ENCODE data around the gene YTHDF1. TPM values are rescaled to one million over a fixed set of nuclear protein-coding genes. Genes with fewer than 3 reads are reported as not detected.

YTHDF1 gene
- total and polyA plus RNA-seq, 4 donors: 20.9 to 45.9 (median 34.2) TPM

DNA sequence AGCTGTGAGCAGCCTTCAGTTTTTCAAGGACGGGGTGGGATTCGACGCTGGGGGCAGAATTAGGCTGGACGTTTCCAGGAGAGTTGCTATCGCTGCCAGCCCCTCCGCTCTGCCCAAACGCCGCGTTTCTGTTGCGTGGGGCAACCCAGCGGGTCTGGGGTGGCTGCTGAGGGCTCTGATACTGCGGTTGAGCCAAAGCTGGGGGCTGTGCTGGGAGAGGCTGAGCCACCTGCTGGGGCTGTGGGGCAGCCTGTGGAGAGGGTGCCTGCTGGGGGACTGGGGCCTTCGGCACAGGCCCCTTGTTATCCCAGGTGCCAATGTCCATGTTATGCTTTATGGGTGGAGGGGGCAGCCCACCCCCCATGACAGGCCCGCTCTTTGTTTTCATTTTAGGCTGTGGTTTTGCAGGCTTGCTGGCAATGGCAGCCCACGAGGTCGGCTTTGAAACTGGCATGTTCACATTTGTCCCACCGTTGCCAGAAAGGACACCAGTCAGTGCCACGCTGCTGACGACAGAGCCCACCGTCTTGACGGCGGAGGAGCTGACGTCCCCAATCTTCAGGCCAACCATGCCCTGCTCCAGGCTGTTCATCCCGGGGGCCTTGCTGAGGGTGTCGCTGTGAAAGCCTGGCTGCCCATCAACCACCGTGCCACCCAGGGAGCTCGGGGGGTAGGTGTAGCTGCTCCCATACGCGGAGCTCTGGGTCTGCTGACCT is 13.0 kb downstream of the YTHDF1 start:
- Histone ChIP-seq H3K9me3 (ENCODE audit: control insufficient read depth, insufficient read depth, low read length) (no peaks in the 10 kb centered on the region), H3K36me3 (ENCODE audit: control insufficient read depth, insufficient read depth, low read length) (peaks cover 91% of the 10 kb centered on the region), H3K4me1 (ENCODE audit: control insufficient read depth, insufficient read depth, low read length) (no peaks in the 10 kb centered on the region), H3K27me3 (ENCODE audit: control insufficient read depth, insufficient read depth, low read length) (no peaks in the 10 kb centered on the region), H3K27ac (ENCODE audit: low read depth, low read length) (no peak overlapping the region), H3K4me3 (ENCODE audit: low read depth, low read length) (no peak overlapping the region)
- 95% methylated on average over 29 of the region's 29 CpGs for WGBS (ENCODE audit: insufficient coverage)
- no peak for DNase-seq (ENCODE audit: low read depth in 4 of 6, low spot score in 6 of 6)

DNA sequence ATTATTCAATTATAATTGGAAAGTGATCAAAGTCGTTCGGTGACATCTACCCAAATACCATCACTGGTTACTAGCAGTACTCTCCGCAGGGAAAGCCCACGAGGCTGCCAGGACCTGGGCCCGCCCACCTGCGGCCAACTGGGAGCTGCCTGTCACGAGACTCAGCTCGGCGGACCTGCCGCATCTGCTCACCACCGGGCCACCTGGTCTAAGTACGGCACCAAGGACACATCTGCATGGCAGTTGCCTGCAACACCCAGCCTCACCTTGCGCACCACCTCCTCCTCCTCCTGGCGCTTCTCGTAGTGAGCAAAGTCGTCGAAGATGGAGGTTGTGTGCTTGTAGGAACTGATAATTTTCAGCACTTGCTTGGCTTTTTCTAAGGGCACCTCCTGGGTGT is 13.9 kb downstream of the YTHDF1 start:
- DNase-seq (ENCODE audit: low read depth in 4 of 6, low spot score in 6 of 6): no peak
- no peaks in the 10 kb centered on the region for H3K9me3 ChIP-seq (ENCODE audit: control insufficient read depth, insufficient read depth, low read length)
- no peaks in the 10 kb centered on the region for H3K4me1 ChIP-seq (ENCODE audit: control insufficient read depth, insufficient read depth, low read length)
- no peaks in the 10 kb centered on the region for H3K27me3 ChIP-seq (ENCODE audit: control insufficient read depth, insufficient read depth, low read length)
- H3K4me3 ChIP-seq (ENCODE audit: low read depth, low read length): no peak overlapping the region
- H3K36me3 ChIP-seq (ENCODE audit: control insufficient read depth, insufficient read depth, low read length): peaks cover 88% of the 10 kb centered on the region
- no peak overlapping the region for H3K27ac ChIP-seq (ENCODE audit: low read depth, low read length)
- WGBS (ENCODE audit: insufficient coverage): 88% methylated on average over 12 of the region's 17 CpGs

DNA sequence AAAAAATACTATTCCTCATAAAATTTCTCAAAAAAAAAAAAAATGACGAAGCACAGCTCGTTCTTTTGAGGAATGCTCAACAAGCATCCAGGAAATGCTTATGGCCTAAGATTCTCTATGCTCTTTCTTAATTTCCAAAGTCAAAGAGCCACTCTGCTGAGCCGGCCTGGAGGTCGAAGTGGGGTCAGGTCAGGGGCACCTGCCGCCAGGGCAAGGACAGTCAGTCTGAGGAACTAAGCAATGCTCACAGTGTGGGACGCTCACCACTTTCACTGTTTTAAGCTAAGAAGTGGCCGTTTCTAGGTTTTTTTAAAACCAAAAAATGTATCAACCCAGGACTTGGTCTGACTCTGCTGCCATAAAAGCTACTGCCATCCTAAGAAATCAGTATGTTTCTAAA is 17.3 kb downstream of the YTHDF1 start:
- H3K4me1 ChIP-seq (ENCODE audit: control insufficient read depth, insufficient read depth, low read length): no peaks in the 10 kb centered on the region
- H3K4me3 ChIP-seq (ENCODE audit: low read depth, low read length): no peak overlapping the region
- WGBS (ENCODE audit: insufficient coverage): 71% methylated on average over 4 of the region's 7 CpGs
- no peak overlapping the region for H3K27ac ChIP-seq (ENCODE audit: low read depth, low read length)
- no peak for DNase-seq (ENCODE audit: low read depth in 4 of 6, low spot score in 6 of 6)
- H3K36me3 ChIP-seq (ENCODE audit: control insufficient read depth, insufficient read depth, low read length): peaks cover 68% of the 10 kb centered on the region
- H3K9me3 ChIP-seq (ENCODE audit: control insufficient read depth, insufficient read depth, low read length): no peaks in the 10 kb centered on the region
- H3K27me3 ChIP-seq (ENCODE audit: control insufficient read depth, insufficient read depth, low read length): no peaks in the 10 kb centered on the region

DNA sequence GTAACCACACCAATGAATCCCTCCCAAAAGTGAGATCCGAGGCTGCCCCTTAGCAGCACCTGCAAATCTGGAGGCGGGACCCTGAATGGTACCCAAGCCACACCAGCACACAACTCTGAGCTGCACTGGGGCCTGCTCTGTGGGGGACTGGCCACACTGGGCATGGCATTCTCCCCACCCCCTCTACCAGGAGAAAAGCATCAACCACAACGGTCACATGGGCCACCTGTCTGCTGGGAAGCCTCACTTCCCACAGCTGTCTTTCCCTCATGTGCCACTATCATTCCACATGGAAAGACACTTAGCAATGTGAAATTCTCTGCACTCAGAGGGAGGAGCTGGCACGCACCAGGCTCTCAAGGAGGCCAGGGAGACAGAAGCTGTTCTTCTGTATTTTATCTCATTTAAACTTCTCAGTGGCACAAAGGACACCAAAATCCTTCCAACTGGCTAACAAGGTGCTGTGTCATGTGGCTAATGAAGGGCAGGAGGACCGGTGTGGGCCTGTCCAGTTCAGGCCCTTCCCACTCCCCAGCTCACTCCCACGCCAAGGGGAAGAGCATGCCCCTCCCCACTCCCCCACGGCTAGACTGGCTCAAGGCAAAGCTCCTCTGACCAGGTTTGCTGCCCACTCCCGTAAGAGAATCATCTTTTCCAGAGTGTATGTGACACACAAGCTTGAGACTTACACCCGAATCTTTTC is 19.0 kb downstream of the YTHDF1 start:
- H3K27me3 ChIP-seq (ENCODE audit: control insufficient read depth, insufficient read depth, low read length): no peaks in the 10 kb centered on the region
- H3K4me3 ChIP-seq (ENCODE audit: low read depth, low read length): no peak overlapping the region
- DNase-seq (ENCODE audit: low read depth in 4 of 6, low spot score in 6 of 6): no peak
- 66% methylated on average over 7 of the region's 9 CpGs for WGBS (ENCODE audit: insufficient coverage)
- H3K4me1 ChIP-seq (ENCODE audit: control insufficient read depth, insufficient read depth, low read length): no peaks in the 10 kb centered on the region
- H3K36me3 ChIP-seq (ENCODE audit: control insufficient read depth, insufficient read depth, low read length): peaks cover 58% of the 10 kb centered on the region
- H3K9me3 ChIP-seq (ENCODE audit: control insufficient read depth, insufficient read depth, low read length): no peaks in the 10 kb centered on the region
- no peak overlapping the region for H3K27ac ChIP-seq (ENCODE audit: low read depth, low read length)

DNA sequence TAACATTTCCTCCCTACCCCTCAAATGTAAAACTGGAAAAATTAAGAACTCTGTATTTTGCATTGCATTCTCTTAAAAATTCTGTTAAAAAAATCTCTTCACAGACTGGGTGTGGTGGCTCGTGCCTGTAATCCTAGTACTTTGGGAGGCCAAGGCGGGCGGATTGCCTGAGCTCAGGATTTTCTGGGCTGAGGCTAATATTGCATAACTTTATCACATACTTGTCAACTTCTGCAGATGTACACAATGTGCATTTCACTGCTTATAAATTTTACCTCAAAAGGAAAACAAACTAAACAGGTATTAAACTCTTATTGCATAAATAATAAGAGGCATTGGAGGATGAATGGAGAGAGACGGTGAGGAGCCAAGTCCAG is 21.1 kb downstream of the YTHDF1 start:
- Histone ChIP-seq H3K9me3 (ENCODE audit: control insufficient read depth, insufficient read depth, low read length) (no peaks in the 10 kb centered on the region), H3K4me3 (ENCODE audit: low read depth, low read length) (no peak overlapping the region), H3K36me3 (ENCODE audit: control insufficient read depth, insufficient read depth, low read length) (peaks cover 51% of the 10 kb centered on the region), H3K27me3 (ENCODE audit: control insufficient read depth, insufficient read depth, low read length) (no peaks in the 10 kb centered on the region), H3K4me1 (ENCODE audit: control insufficient read depth, insufficient read depth, low read length) (no peaks in the 10 kb centered on the region), H3K27ac (ENCODE audit: low read depth, low read length) (no peak overlapping the region)
- WGBS (ENCODE audit: insufficient coverage): no CpG with 5 or more reads among the region's 4 CpGs
- DNase-seq (ENCODE audit: low read depth in 4 of 6, low spot score in 6 of 6): no peak

DNA sequence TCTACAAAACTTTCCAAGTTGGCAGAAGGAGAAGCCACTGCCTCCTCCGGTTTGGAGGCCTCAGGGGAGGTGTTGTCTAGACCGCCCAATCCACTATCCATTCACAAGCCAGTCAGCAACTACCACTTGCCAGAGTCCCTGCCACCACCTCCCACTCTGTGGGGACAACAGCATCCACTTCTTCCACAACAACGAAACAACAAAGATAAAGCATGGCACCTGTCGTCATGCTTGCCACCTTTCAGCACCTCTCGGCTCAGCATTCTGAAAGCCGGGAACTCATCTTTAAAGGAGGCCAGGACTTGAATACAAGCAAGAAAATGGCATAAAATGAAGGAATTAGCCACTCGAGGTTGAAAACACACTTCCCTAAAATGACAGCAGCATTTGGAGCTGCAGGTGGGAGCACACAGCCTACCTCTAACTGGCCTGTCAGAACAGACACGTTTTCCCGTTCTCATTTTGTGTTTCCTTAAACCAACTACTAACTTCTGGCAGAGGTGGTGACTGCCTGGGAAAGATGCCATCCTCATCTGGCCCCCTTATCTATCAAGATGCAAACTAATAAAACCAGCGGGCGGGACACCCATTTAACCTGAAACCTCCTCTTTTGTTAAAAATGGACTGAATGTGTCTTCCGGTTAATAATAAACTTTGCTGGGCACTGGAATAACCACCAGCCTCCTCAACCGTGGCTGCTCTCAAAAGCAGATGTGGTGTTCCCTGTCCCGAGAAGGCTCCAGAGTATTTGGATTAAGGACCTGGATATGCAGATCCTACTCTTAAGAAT is 21.7 kb downstream of the YTHDF1 start:
- Histone ChIP-seq H3K9me3 (ENCODE audit: control insufficient read depth, insufficient read depth, low read length) (no peaks in the 10 kb centered on the region), H3K36me3 (ENCODE audit: control insufficient read depth, insufficient read depth, low read length) (peaks cover 46% of the 10 kb centered on the region), H3K27me3 (ENCODE audit: control insufficient read depth, insufficient read depth, low read length) (no peaks in the 10 kb centered on the region), H3K27ac (ENCODE audit: low read depth, low read length) (no peak overlapping the region), H3K4me3 (ENCODE audit: low read depth, low read length) (no peak overlapping the region), H3K4me1 (ENCODE audit: control insufficient read depth, insufficient read depth, low read length) (no peaks in the 10 kb centered on the region)
- WGBS (ENCODE audit: insufficient coverage): 84% methylated on average over 8 of the region's 14 CpGs
- no peak for DNase-seq (ENCODE audit: low read depth in 4 of 6, low spot score in 6 of 6)

DNA sequence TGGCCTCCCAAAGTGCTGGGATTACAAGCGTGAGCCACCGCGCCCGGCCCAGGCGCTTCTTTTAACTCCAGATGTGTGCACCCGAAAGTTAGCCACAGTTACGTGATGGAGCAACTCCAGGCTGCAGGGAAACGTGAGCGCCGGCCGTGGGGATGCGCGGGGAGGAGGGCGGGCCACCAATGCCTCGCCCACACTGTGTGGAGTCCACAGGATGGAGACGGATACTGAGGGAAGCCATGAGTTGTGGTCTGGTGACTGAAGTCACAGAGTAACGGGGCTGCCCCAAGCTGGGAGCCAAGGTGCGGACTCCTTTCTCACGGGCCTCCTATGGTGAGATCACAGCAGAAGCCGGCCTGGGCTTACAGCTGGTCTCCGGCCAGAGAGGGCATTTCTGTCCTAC is 23.2 kb downstream of the YTHDF1 start:
- peaks cover 46% of the 10 kb centered on the region for H3K36me3 ChIP-seq (ENCODE audit: control insufficient read depth, insufficient read depth, low read length)
- WGBS (ENCODE audit: insufficient coverage): 92% methylated on average over 21 of the region's 21 CpGs
- H3K9me3 ChIP-seq (ENCODE audit: control insufficient read depth, insufficient read depth, low read length): no peaks in the 10 kb centered on the region
- no peak overlapping the region for H3K27ac ChIP-seq (ENCODE audit: low read depth, low read length)
- peaks cover 3% of the 10 kb centered on the region for H3K4me1 ChIP-seq (ENCODE audit: control insufficient read depth, insufficient read depth, low read length)
- H3K4me3 ChIP-seq (ENCODE audit: low read depth, low read length): no peak overlapping the region
- DNase-seq (ENCODE audit: low read depth in 4 of 6, low spot score in 6 of 6): no peak
- no peaks in the 10 kb centered on the region for H3K27me3 ChIP-seq (ENCODE audit: control insufficient read depth, insufficient read depth, low read length)

DNA sequence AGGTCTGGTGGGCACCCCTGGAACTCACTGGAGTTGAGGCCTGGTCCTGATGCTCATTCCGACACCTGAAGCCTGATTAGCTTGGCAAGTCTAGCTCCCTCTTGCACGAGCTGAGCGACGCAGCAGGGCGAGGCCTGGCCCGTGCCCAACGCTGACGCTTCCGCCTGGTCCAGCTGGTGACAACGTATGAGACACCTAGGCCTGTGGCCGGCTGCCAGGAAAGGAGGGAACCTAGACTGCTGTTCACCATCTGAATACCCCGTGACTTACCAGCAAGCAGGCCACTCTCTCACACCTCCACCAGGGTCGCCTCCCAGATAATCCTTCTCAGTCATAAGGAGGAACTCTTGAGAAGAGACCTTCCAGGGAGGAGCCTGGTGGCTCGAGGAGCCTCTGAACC is 24.5 kb downstream of the YTHDF1 start:
- H3K27ac ChIP-seq (ENCODE audit: low read depth, low read length): no peak overlapping the region
- 76% methylated on average over 14 of the region's 14 CpGs for WGBS (ENCODE audit: insufficient coverage)
- DNase-seq (ENCODE audit: low read depth in 4 of 6, low spot score in 6 of 6): peak in 1 of 6 donors; percentile 43

DNA sequence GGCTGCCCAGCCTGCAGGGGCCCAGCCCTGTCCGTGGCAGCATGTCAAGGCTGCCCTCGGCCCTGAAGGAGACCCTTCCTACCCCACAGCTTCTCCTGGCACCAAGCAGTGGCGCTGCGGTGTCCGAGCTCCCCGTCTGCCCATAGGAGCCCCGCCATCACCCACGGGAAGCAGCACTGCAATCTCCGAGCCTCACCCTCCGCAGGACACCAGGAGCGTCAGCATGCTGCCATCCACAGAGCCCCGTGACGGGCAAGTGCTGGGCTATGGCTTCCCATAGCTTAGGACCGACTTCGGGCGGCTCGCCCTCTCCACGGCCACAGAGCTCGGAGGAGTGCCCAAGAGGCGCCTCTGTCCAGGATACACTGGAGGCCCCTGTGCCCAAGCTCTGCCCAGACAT is 25.1 kb downstream of the YTHDF1 start:
- H3K27me3 ChIP-seq (ENCODE audit: control insufficient read depth, insufficient read depth, low read length): no peaks in the 10 kb centered on the region
- no peak overlapping the region for H3K4me3 ChIP-seq (ENCODE audit: low read depth, low read length)
- H3K4me1 ChIP-seq (ENCODE audit: control insufficient read depth, insufficient read depth, low read length): peaks cover 3% of the 10 kb centered on the region
- H3K36me3 ChIP-seq (ENCODE audit: control insufficient read depth, insufficient read depth, low read length): peaks cover 36% of the 10 kb centered on the region
- no peak overlapping the region for H3K27ac ChIP-seq (ENCODE audit: low read depth, low read length)
- DNase-seq (ENCODE audit: low read depth in 4 of 6, low spot score in 6 of 6): no peak
- WGBS (ENCODE audit: insufficient coverage): 85% methylated on average over 20 of the region's 20 CpGs
- H3K9me3 ChIP-seq (ENCODE audit: control insufficient read depth, insufficient read depth, low read length): no peaks in the 10 kb centered on the region

More for the DNA sequence above, 24.5 kb downstream of the YTHDF1 start:
- no peak overlapping the region for H3K4me3 ChIP-seq (ENCODE audit: low read depth, low read length)
- H3K4me1 ChIP-seq (ENCODE audit: control insufficient read depth, insufficient read depth, low read length): peaks cover 3% of the 10 kb centered on the region
- H3K36me3 ChIP-seq (ENCODE audit: control insufficient read depth, insufficient read depth, low read length): peaks cover 36% of the 10 kb centered on the region
- H3K27me3 ChIP-seq (ENCODE audit: control insufficient read depth, insufficient read depth, low read length): no peaks in the 10 kb centered on the region
- no peaks in the 10 kb centered on the region for H3K9me3 ChIP-seq (ENCODE audit: control insufficient read depth, insufficient read depth, low read length)

All from spinal cord (tissue), 10 donors.